CD4-positive, alpha-beta T cell treated with Interleukin-15 for 1 hour (primary cell): ENCODE measurements around the gene MKRN3.
"Not testable (repeated sequence)": the region's sequence is repeated elsewhere in the genome, so short reads cannot be mapped to it uniquely, and the experiment has no call there.

Source experiments
- DNase-seq: peaks from one replicate; pipeline ENCODE4 v3.0.0-alpha.2; 2020

The MKRN3 gene

DNA sequence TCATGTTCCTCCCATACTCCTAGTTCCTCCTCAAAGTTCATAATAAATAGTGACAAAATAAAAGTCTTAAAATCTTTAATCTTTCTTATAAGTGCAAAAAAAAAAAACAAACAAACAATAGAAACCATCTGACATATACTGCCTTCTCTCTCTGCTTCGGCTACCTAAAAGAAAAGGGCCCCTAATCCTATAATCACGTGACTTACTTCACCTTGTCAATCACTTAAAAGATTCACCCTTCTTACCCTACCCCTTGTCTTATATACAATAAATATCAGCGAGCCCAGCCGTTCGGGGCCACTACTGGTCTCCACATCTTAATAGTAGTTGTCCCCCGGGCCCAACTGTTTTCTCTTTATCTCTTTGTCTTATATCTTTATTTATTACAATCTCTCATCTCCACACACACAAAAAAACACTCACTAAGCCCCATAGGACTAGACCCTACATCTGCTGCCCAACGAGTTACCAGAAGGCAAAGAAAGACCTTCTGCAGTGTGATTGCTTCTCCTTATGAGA is 28.8 kb downstream of the MKRN3 start:
- DNase-seq = no peak

DNA sequence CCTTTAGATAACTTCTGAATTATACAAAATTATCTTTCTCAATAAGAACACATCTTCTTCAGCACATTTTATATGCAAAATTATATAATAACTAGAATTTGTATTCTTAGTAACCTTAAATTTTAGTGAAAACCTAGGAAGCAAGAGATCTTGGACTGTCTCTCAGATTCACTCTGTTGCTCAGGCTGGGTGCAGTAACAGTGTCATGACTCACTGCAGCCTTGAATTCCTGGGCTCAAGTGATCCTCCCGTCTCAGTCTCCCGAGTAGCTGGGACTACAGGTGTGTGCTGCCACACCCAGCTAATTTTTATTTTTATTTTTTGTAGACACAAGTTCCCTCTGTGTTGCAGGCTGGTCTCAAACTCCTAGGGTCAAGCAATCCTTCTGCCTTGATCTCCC is 29.9 kb downstream of the MKRN3 start:
- DNase-seq = no peak

DNA sequence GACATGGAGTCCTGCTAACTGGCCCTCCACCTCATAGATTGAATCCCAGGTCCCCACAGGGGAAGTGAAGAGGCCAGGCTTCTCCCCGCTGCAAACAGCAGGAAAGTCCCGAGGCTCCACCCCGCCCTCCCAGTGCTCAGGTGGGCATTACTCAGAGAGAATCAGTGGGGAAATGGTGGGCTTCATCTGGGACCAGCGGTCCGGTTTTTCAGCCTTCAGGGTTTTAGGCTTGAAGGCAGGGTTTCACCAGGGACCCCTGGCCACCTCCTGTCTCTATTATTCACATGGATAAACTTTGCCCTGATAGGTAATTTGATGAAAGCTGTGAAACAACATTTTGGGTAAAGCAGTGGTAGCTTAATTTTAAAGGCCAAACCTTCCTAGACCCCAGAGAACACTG is 31.3 kb downstream of the MKRN3 start:
- no peak for DNase-seq

DNA sequence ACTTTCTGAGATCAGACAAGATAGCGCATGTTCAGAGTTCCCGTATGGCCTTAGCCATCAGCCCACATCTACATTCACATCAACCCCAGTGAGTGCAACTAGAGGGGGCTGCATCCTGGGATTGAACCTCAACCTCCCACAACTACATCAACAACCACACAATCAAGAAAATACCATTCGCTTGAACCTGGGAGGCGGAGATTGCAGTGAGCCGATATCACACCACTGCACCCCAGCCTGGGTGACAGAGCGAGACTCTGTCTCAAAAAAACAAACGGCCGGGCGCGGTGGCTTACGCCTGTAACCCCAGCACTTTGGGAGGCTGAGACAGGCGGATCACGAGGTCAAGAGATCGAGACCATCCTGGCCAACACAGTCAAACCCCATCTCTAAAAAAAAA is 31.8 kb downstream of the MKRN3 start:
- not testable (repeated sequence) for DNase-seq

GRCh38 chr15:23599053-23599452 is 33.6 kb downstream of the MKRN3 start:
- no peak for DNase-seq

DNA sequence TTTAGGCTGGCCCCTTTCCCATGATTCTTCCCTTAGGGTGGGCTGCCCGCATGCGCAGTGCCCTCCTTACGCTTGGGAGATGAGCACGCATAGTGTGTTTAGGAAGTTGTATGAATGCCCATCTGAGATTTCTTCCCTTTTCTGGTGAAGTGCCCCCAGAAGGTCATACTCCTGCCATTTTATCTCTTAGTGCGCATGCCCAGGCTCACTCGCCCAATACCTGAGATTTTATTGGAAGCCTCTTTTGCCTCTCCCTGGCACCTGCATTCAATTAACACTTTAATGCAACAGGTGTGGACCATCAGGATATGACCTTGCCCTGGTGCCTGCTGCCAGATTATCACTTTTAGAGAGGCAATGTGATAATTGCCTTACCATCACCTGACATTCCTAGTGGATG is 36.6 kb downstream of the MKRN3 start:
- DNase-seq = no peak

DNA sequence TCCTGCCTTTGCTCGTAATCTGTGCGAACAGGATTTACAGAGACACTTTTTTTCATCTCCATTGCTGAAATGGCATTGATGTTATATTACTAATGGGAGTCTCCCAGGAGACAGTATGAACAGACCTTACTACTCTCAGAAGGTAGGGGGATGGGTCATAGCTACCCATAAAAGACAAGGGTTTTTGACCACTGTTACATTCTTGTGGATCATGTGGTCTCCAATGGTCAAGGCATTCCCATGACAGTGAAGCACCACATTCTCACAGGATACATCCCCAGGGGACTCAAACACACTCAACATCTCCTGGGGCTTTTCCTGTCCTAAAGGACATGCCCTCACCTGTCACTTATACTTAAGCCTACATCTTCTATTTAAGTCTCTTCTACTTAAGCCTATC is 40.8 kb downstream of the MKRN3 start:
- DNase-seq = no peak

GRCh38 chr15:23616536-23616935 is 51.1 kb downstream of the MKRN3 start:
- DNase-seq = no peak
